ENCODE results near the gene ADAM19.

DNA sequence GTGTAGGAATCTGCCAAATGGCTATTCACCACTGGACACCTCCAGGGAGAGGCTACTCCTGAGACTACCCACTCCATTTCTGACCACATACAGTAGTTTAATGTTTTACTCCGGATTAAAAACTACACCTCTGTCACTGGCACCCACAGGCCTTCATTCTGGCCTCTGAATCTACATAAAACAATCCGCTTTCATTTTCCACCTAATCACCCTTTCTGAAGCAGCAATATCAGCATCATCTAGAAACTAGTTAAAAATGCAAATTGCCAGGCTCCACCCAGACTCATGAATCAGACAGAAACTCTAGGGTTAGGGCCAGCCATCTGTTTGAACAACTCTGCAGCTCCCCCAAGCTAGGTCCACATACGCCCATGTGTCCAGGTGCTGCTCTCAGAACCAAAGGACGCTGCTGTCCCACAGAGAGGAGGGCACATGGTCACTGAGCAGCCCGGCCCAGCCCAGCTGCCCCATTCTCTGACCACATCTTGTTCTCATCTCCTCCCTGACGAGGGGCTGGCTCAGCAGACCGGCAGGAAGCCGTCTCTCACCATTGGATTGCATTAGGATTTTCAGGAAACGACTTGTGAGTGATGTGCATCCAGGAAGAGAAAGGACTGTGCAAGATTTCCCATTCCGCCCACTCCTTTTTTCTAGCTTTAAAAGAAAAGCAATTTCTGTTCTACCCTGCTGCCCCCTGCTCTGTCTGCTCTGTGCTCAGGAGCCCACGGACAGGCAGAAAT is 34.7 kb downstream of the ADAM19 start:
- TF ChIP-seq, protein P1, sequence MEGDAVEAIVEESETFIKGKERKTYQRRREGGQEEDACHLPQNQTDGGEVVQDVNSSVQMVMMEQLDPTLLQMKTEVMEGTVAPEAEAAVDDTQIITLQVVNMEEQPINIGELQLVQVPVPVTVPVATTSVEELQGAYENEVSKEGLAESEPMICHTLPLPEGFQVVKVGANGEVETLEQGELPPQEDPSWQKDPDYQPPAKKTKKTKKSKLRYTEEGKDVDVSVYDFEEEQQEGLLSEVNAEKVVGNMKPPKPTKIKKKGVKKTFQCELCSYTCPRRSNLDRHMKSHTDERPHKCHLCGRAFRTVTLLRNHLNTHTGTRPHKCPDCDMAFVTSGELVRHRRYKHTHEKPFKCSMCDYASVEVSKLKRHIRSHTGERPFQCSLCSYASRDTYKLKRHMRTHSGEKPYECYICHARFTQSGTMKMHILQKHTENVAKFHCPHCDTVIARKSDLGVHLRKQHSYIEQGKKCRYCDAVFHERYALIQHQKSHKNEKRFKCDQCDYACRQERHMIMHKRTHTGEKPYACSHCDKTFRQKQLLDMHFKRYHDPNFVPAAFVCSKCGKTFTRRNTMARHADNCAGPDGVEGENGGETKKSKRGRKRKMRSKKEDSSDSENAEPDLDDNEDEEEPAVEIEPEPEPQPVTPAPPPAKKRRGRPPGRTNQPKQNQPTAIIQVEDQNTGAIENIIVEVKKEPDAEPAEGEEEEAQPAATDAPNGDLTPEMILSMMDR (IDR thresholded peaks at IDR 0.05), result no peak
- no peak for TF ChIP-seq POLR2A (IDR thresholded peaks at IDR 0.05)
